Measurements from ENCODE around the gene NELL2. TPM values are rescaled to one million over a fixed set of nuclear protein-coding genes. Genes with fewer than 3 reads are reported as not detected.
A peak's percentile ranks its signal among the peaks of the same experiment; 100 is the strongest.

The NELL2 gene
- polyA plus RNA-seq, 3 donors = 0.09 to 0.98 (median 0.39) TPM

DNA sequence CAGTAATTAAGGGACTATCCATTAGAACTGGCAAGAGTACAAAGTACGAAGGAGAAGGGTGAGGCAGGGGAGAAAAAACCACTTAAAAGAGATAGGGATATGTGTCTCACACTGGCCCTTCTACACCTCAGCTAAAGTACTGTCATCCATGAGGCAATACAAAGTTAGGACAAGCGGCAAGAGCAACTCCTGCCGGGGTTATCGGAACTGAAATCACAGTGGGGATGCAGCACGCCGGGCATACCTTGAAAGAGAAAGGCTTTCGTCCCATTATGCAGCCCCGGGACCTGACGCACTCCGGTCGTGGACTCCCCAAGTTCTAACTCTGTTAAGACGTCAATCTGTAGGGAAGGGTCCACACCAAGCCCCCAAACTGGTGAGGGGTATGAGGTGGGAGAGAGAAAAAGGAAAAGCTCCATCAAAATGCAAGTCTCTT, 1.1 kb downstream of the NELL2 start:
- Histone ChIP-seq H4K20me1 (ENCODE audit: insufficient read depth, low read length) (no peaks in the 10 kb centered on the region), H3K27ac (ENCODE audit: low read depth in 1 of 2, low read length in 2 of 2) (no peak overlapping the region), H3K9me3 (replicated peaks in 1 of 2; ENCODE audit: control insufficient read depth in 1 of 2, insufficient read depth in 1 of 2, low read length in 2 of 2) (peaks cover 4 to 12% of the 10 kb centered on the region in 2 donors), H3K79me2 (ENCODE audit: insufficient read depth, low read length) (no peaks in the 10 kb centered on the region), H3K27me3 (ENCODE audit: control insufficient read depth in 2 of 2, insufficient read depth in 2 of 2, low read length in 2 of 2) (peaks cover 44 to 64% of the 10 kb centered on the region in 2 donors), H2AFZ (ENCODE audit: insufficient read depth, low read depth, low read length, poor library complexity, severe bottlenecking) (no peak overlapping the region), H3K9ac (ENCODE audit: insufficient read depth, low read length, poor library complexity, severe bottlenecking) (no peak overlapping the region), H3K36me3 (replicated peaks in 1 of 2; ENCODE audit: control insufficient read depth in 1 of 2, insufficient read depth in 2 of 2, low read length in 2 of 2) (no peaks in the 10 kb centered on the region), H3K4me1 (ENCODE audit: control insufficient read depth in 1 of 2, insufficient read depth in 2 of 2, low read length in 2 of 2) (no peaks in the 10 kb centered on the region), H3K4me3 (replicated peaks in 1 of 3; ENCODE audit: low read depth in 2 of 3, low read length in 3 of 3) (no peak overlapping the region), H3K4me2 (replicated peaks; ENCODE audit: extremely low read depth, low read length, poor library complexity, severe bottlenecking) (no peak overlapping the region)
- no peak overlapping the region for H3K27ac Mint-ChIP-seq
- H3K27me3 Mint-ChIP-seq (ENCODE audit: low read depth in 3 of 3) = peaks cover 33 to 56% (median 45%) of the 10 kb centered on the region in 3 donors
- DNase-seq = no peak
- H3K4me3 Mint-ChIP-seq = peak overlapping the region; percentile 67 to 68
- TF ChIP-seq, protein P1, sequence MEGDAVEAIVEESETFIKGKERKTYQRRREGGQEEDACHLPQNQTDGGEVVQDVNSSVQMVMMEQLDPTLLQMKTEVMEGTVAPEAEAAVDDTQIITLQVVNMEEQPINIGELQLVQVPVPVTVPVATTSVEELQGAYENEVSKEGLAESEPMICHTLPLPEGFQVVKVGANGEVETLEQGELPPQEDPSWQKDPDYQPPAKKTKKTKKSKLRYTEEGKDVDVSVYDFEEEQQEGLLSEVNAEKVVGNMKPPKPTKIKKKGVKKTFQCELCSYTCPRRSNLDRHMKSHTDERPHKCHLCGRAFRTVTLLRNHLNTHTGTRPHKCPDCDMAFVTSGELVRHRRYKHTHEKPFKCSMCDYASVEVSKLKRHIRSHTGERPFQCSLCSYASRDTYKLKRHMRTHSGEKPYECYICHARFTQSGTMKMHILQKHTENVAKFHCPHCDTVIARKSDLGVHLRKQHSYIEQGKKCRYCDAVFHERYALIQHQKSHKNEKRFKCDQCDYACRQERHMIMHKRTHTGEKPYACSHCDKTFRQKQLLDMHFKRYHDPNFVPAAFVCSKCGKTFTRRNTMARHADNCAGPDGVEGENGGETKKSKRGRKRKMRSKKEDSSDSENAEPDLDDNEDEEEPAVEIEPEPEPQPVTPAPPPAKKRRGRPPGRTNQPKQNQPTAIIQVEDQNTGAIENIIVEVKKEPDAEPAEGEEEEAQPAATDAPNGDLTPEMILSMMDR (IDR thresholded peaks at IDR 0.05) = no peak
- WGBS (ENCODE audit: insufficient coverage) = 0% methylated on average over 2 of the region's 12 CpGs
- intact Hi-C loops (cut with micrococcal nuclease) = no loop called here
- peaks cover 0 to 4% of the 10 kb centered on the region in 2 donors for H3K36me3 Mint-ChIP-seq
- peaks cover 12% of the 10 kb centered on the region for H3K4me1 Mint-ChIP-seq
- H3K9me3 Mint-ChIP-seq = peaks cover 2 to 18% (median 4%) of the 10 kb centered on the region in 7 donors

DNA sequence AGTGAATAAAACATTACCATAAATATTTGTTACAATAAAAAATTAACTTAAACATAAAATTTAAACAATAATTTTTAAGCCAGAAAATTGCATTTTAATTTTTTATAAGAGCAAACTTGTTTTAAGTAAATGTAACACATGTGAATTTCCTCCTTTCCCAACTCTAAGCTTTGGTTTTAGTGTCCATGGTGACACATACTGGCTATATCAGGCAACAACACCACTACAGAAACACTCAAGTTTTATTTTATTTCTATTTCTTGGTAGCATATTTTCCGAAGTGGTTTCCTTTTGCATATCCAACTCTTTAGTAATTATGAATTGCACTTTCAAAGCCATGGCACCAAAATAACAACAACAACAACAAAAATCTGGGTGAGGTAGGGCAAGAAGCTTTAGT, 2.2 kb downstream of the NELL2 start:
- Mint-ChIP-seq H3K4me3 (peak overlapping the region in 1 of 2 donors; percentile 7), H3K36me3 (peaks cover 0 to 4% of the 10 kb centered on the region in 2 donors), H3K4me1 (peaks cover 12% of the 10 kb centered on the region), H3K27ac (no peak overlapping the region), H3K9me3 (peaks cover under 1 to 14% (median 4%) of the 10 kb centered on the region in 7 donors), H3K27me3 (ENCODE audit: low read depth in 3 of 3) (peaks cover 33 to 55% (median 45%) of the 10 kb centered on the region in 3 donors)
- Histone ChIP-seq H3K9me3 (replicated peaks in 1 of 2; ENCODE audit: control insufficient read depth in 1 of 2, insufficient read depth in 1 of 2, low read length in 2 of 2) (peaks cover 4 to 12% of the 10 kb centered on the region in 2 donors), H3K79me2 (ENCODE audit: insufficient read depth, low read length) (no peaks in the 10 kb centered on the region), H3K27me3 (ENCODE audit: control insufficient read depth in 2 of 2, insufficient read depth in 2 of 2, low read length in 2 of 2) (peaks cover 44 to 61% of the 10 kb centered on the region in 2 donors), H3K9ac (ENCODE audit: insufficient read depth, low read length, poor library complexity, severe bottlenecking) (no peak overlapping the region), H4K20me1 (ENCODE audit: insufficient read depth, low read length) (no peaks in the 10 kb centered on the region), H3K36me3 (replicated peaks in 1 of 2; ENCODE audit: control insufficient read depth in 1 of 2, insufficient read depth in 2 of 2, low read length in 2 of 2) (no peaks in the 10 kb centered on the region), H2AFZ (ENCODE audit: insufficient read depth, low read depth, low read length, poor library complexity, severe bottlenecking) (no peak overlapping the region), H3K27ac (ENCODE audit: low read depth in 1 of 2, low read length in 2 of 2) (no peak overlapping the region), H3K4me1 (ENCODE audit: control insufficient read depth in 1 of 2, insufficient read depth in 2 of 2, low read length in 2 of 2) (no peaks in the 10 kb centered on the region), H3K4me2 (replicated peaks; ENCODE audit: extremely low read depth, low read length, poor library complexity, severe bottlenecking) (no peak overlapping the region), H3K4me3 (replicated peaks in 1 of 3; ENCODE audit: low read depth in 2 of 3, low read length in 3 of 3) (no peak overlapping the region)
- WGBS (ENCODE audit: insufficient coverage) = no CpG with 5 or more reads among the region's 1 CpG
- DNase-seq = no peak
- TF ChIP-seq, protein P1 (IDR thresholded peaks at IDR 0.05) = no peak
- intact Hi-C loops (cut with micrococcal nuclease) = no loop called here

All from CD14-positive monocyte (primary cell).